Mammary epithelial cell (primary cell): ENCODE results near the gene KIRREL3.

Source experiments
- CTCF ChIP-seq, 2 donors: IDR thresholded peaks in 1 of 2; conservative IDR thresholded peaks in 1 of 2; 2 replicates each; pipeline ENCODE4 v1.5.1; 2011 to 2012; ENCODE audit warnings: inconsistent platforms in 2 of 2, low read length in 2 of 2, mild to moderate bottlenecking in 2 of 2, control low read depth in 1 of 2, low read depth in 1 of 2; ENCODE audit not compliant: insufficient read depth in 1 of 2; ENCODE audit errors: extremely low read depth in 1 of 2
- EZH2 ChIP-seq: IDR thresholded peaks from 2 replicates; pipeline ENCODE4 v1.6.1; 2012; ENCODE audit warnings: low read length, inconsistent platforms, borderline replicate concordance

GRCh38 chr11:126476266-126476924, 524.2 kb downstream of the KIRREL3 start:
- TF ChIP-seq CTCF (conservative IDR thresholded peaks at IDR 0.05 in 1 of 2, IDR thresholded peaks at IDR 0.05 in 1 of 2; ENCODE audit: extremely low read depth in 1 of 2, insufficient read depth in 1 of 2, low read depth in 1 of 2, low read length in 2 of 2) (no peak), EZH2 (no peak)
